ENCODE measurements around the gene SLC35A2. TPM values are rescaled to one million over a fixed set of nuclear protein-coding genes. Genes with fewer than 3 reads are reported as not detected.

Gene SLC35A2
- total RNA-seq, 2 donors from 2014 or later, result 12.5 to 20.1 TPM

DNA sequence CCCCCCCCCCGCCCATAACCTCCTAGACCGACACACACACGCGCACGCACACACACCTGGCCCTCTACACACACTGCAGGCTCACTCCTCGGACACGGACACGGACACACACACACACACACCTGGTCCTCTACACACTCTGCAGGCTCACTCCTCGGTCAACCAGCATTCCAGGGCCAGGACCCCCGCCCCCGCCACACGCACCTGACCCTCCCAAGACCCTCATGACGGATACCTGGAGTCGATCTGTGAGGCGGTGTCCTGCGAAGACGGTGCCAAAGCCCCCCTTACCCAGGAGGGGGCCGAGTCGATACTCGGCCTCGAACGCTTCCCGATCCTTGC lies 6.8 kb upstream of the SLC35A2 start:
- H3K36me3 ChIP-seq (replicated peaks in 1 of 2; ENCODE audit: insufficient read depth in 1 of 2, low read depth in 2 of 2), result no peaks in the 10 kb centered on the region
- peak overlapping the region in 1 of 2 donors; percentile 14 for H3K4me3 ChIP-seq
- 2% methylated on average over 17 of the region's 23 CpGs; no CpG with 5 or more reads in 1 of the 2 donors for WGBS, 2 donors
- H3K4me1 ChIP-seq, result peaks cover 21% of the 10 kb centered on the region
- no peak for TF ChIP-seq POLR2A (IDR thresholded peaks at IDR 0.05)
- TF ChIP-seq, protein P1, sequence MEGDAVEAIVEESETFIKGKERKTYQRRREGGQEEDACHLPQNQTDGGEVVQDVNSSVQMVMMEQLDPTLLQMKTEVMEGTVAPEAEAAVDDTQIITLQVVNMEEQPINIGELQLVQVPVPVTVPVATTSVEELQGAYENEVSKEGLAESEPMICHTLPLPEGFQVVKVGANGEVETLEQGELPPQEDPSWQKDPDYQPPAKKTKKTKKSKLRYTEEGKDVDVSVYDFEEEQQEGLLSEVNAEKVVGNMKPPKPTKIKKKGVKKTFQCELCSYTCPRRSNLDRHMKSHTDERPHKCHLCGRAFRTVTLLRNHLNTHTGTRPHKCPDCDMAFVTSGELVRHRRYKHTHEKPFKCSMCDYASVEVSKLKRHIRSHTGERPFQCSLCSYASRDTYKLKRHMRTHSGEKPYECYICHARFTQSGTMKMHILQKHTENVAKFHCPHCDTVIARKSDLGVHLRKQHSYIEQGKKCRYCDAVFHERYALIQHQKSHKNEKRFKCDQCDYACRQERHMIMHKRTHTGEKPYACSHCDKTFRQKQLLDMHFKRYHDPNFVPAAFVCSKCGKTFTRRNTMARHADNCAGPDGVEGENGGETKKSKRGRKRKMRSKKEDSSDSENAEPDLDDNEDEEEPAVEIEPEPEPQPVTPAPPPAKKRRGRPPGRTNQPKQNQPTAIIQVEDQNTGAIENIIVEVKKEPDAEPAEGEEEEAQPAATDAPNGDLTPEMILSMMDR (IDR thresholded peaks at IDR 0.05), result no peak
- DNase-seq (no peak), ATAC-seq (no peak)
- H3K9me3 ChIP-seq, result no peaks in the 10 kb centered on the region
- peak overlapping the region; percentile 36 to 88 (median 74) for H3K27ac ChIP-seq
- intact Hi-C loops (cut with DNase I), result no loop called here
- H3K27me3 ChIP-seq, result no peaks in the 10 kb centered on the region

DNA sequence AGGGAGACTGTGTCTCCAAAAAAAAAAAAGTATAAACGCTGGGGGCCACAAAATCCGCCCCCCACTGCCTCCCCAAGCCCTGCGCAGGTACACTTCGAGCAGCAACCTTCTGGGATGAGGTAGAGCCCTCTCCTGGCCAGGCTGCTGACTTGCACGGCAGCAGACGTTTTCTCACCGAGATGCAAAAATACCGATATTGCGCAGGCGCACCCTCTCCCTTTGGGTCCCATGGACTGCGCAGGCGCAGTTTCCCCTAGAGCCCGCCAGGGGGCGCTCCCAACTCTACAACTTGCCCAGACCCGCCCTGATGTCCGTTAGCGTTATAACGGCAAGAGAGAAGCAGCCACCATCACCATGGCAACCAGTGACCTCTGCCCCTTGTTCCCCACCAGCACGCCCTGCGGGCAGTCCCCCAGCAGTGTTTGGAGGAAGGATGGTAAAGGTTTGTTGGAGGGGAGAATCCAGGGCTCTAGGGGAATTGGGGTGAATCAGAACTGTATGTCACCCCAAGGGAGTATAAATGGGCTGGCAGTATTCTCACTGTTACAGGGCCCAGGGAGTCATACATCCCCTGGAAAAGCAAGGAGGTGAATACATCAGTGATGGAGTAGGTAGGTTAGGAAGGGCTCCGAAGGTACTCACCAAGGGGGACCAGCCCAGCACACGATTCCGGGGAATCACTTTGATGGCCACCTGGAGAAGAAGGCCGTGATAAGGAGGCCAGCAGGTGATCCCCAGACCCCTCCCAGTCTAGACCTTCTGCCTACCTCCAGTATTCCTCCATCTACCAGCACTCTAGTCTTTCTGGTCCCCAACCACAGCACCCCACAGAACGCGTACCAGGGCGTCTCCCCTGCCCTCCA lies 5.9 kb upstream of the SLC35A2 start:
- Histone ChIP-seq H3K9me3 (no peaks in the 10 kb centered on the region), H3K27ac (peak overlapping the region in 2 of 4 donors; percentile 41 to 85), H3K36me3 (replicated peaks in 1 of 2; ENCODE audit: insufficient read depth in 1 of 2, low read depth in 2 of 2) (no peaks in the 10 kb centered on the region), H3K4me1 (peaks cover 25% of the 10 kb centered on the region), H3K27me3 (no peaks in the 10 kb centered on the region), H3K4me3 (no peak overlapping the region)
- intact Hi-C loops (cut with DNase I), result no loop called here
- DNase-seq (peak; percentile 90 to 93 (median 92)), ATAC-seq (peak; percentile 79)
- 20 to 52% methylated on average over 6 to 26 of the region's 27 CpGs for WGBS, 2 donors
- TF ChIP-seq POLR2A (IDR thresholded peaks at IDR 0.05), result peak in 1 of 3 donors; percentile 3
- TF ChIP-seq, protein P1 (IDR thresholded peaks at IDR 0.05), result peak; percentile 73 to 97 (median 96)

DNA sequence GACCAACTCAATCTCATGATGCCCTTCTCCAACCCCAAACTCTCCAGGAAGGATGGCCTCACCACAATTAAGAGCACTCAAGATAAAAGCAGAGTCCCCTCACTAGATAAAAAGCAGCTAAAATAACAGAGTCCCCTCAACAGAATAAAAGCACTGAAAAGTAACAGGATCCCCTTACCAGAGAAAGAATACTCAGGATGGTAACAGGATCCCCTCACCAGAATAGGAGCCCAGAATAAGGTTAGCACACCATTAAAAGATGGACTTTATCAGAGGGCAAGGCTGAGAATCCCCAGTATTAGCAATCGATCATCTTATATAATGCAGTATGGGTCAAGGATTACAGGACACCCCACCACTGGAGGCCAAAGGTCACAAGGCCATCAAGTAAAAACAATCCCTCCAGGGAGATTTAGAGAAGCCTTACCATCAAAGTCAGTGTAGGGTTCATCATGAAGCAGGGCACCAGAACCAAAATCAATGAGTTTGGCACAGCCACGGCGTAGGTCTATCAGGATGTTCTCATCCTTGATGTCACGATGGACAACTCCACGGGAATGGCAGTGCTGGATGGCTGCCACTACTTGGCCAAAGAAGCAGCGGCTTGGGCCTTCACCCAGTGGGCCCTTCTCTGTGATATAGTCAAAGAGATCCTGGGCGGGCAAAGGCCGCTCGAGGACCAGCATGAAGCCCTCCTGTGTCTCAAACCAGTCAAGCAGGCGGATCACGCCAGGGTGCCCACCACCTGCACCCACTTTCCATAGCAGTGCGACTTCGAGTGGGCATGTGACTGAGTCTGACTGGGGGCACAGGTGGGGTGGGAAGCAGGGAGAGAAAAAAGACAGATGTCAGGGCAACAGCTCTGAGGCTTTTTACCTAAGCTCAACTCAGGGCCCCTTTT lies 3.4 kb upstream of the SLC35A2 start:
- ATAC-seq (no peak), DNase-seq (no peak)
- Histone ChIP-seq H3K27ac (no peak overlapping the region), H3K36me3 (replicated peaks in 1 of 2; ENCODE audit: insufficient read depth in 1 of 2, low read depth in 2 of 2) (no peaks in the 10 kb centered on the region), H3K9me3 (no peaks in the 10 kb centered on the region), H3K4me1 (peaks cover 36% of the 10 kb centered on the region), H3K27me3 (no peaks in the 10 kb centered on the region), H3K4me3 (no peak overlapping the region)
- no peak for TF ChIP-seq POLR2A (IDR thresholded peaks at IDR 0.05)
- TF ChIP-seq, protein P1 (IDR thresholded peaks at IDR 0.05), result no peak
- intact Hi-C loops (cut with DNase I), result no loop called here
- WGBS, 2 donors, result 78 to 81% methylated on average over 5 to 11 of the region's 13 CpGs

DNA sequence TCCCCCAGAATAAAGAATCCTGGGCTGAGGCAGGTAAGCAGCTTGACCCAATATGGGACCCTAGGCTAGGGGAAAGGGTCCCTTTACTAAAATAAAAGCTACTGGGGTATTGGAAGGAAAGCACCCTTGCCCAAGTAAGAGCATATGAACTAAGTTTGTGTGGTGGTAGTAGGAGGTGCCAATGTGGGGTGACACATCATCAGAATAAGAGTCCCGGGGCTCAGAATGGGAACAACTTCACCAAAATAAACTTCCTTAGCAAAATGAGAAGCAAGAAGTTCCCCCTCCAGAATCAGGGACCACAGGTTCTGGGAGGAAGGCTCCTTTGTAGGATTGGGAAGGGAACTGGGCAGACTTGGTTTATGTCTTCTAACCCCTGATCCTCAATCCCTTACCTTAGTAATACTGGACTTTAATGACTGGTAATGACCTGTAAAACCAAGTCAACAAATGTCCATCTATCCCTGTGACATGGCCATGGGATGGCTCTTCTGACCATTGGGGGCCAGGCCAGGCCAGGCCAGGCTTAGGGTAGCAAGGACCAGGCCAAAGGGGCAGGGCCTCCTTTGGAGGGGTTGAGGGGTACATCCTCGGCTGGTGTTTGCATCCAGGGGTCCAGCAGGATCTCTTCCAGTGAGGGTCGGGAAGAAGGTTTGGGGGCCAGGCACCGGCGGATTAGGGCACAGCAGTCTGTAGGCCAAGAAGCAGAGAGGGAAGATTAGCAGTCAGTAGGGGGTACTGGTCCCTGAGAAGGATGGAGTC lies 2.3 kb upstream of the SLC35A2 start:
- peaks cover 30% of the 10 kb centered on the region for H3K4me1 ChIP-seq
- no peaks in the 10 kb centered on the region for H3K27me3 ChIP-seq
- TF ChIP-seq POLR2A (IDR thresholded peaks at IDR 0.05), result no peak
- TF ChIP-seq, protein P1 (IDR thresholded peaks at IDR 0.05), result no peak
- no peak overlapping the region for H3K27ac ChIP-seq
- no peaks in the 10 kb centered on the region for H3K9me3 ChIP-seq
- no peak for DNase-seq
- WGBS, 2 donors, result 67 to 76% methylated on average over 1 to 2 of the region's 5 CpGs
- no peak overlapping the region for H3K4me3 ChIP-seq
- intact Hi-C loops (cut with DNase I), result no loop called here
- no peaks in the 10 kb centered on the region for H3K36me3 ChIP-seq (replicated peaks in 1 of 2; ENCODE audit: insufficient read depth in 1 of 2, low read depth in 2 of 2)
- ATAC-seq, result no peak

Data from body of pancreas (tissue), 4 donors.